Measurements from ENCODE around the gene TCERG1L.

GRCh38 chr10:131062621-131063260 is 248.8 kb downstream of the TCERG1L start:
- TF ChIP-seq YY1 (IDR thresholded peaks at IDR 0.05; ENCODE audit: borderline replicate concordance in 1 of 3, control insufficient read depth in 1 of 3, extremely low read depth in 1 of 3, insufficient read depth in 3 of 3, insufficient read length in 1 of 3, insufficient replicate concordance in 2 of 3, low read depth in 1 of 3, low read length in 2 of 3): no peak
- no peak for TF ChIP-seq PML (IDR thresholded peaks at IDR 0.05; ENCODE audit: low read length)
- no peak for TF ChIP-seq POLR2A (conservative IDR thresholded peaks at IDR 0.05)
